ENCODE results near the gene HUNK. TPM values are rescaled to one million over a fixed set of nuclear protein-coding genes. Genes with fewer than 3 reads are reported as not detected.
A peak's percentile ranks its signal among the peaks of the same experiment; 100 is the strongest.

The HUNK gene
- total RNA-seq, 1 donor from 2014 or later, result 29.1 TPM

- Mint-ChIP-seq H3K27ac (ENCODE audit: unreplicated experiment) (no peak overlapping the region), H3K4me1 (peaks cover 58% of the 10 kb centered on the region), H3K27me3 (ENCODE audit: low read depth) (no peaks in the 10 kb centered on the region), H3K9me3 (peaks cover 4% of the 10 kb centered on the region), H3K4me3 (peak overlapping the region; percentile 69), H3K36me3 (ENCODE audit: low read depth) (peaks cover 4% of the 10 kb centered on the region)
- DNase-seq (ENCODE audit: low read depth, low spot score), result no peak
- TF ChIP-seq, protein P1, sequence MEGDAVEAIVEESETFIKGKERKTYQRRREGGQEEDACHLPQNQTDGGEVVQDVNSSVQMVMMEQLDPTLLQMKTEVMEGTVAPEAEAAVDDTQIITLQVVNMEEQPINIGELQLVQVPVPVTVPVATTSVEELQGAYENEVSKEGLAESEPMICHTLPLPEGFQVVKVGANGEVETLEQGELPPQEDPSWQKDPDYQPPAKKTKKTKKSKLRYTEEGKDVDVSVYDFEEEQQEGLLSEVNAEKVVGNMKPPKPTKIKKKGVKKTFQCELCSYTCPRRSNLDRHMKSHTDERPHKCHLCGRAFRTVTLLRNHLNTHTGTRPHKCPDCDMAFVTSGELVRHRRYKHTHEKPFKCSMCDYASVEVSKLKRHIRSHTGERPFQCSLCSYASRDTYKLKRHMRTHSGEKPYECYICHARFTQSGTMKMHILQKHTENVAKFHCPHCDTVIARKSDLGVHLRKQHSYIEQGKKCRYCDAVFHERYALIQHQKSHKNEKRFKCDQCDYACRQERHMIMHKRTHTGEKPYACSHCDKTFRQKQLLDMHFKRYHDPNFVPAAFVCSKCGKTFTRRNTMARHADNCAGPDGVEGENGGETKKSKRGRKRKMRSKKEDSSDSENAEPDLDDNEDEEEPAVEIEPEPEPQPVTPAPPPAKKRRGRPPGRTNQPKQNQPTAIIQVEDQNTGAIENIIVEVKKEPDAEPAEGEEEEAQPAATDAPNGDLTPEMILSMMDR (conservative IDR thresholded peaks at IDR 0.05), result no peak
Observed at GRCh38 chr21:31877463-31877957, 4.7 kb downstream of the HUNK start.

GRCh38 chr21:31878831-31879230 is 6.0 kb downstream of the HUNK start:
- no peak for DNase-seq (ENCODE audit: low read depth, low spot score)
- Mint-ChIP-seq H3K9me3 (peaks cover 6% of the 10 kb centered on the region), H3K4me3 (no peak overlapping the region), H3K27ac (ENCODE audit: unreplicated experiment) (no peak overlapping the region), H3K27me3 (ENCODE audit: low read depth) (no peaks in the 10 kb centered on the region), H3K4me1 (peaks cover 60% of the 10 kb centered on the region), H3K36me3 (ENCODE audit: low read depth) (peaks cover 12% of the 10 kb centered on the region)
- TF ChIP-seq, protein P1 (conservative IDR thresholded peaks at IDR 0.05), result no peak

DNA sequence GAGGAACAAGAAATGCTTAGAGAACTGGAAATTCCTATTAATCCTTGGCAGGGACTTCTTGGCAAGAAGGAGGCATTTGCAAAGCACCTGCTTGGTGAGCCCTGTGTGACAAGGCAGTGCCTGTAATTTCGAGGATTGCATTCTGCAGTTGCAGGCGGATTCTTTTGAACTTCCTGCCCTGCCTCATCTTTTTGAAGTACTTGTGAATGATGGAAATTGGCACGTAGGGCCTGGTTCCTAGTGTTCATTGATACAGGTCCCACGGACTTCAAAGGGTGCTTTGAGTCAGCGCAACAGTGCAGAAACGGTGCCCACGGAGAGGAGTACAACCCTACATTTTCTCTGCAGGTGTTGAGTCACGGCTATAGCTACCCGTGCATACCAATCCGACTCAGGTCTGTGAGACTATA is 6.4 kb downstream of the HUNK start:
- Mint-ChIP-seq H3K9me3 (peaks cover 6% of the 10 kb centered on the region), H3K27ac (ENCODE audit: unreplicated experiment) (no peak overlapping the region), H3K36me3 (ENCODE audit: low read depth) (peaks cover 12% of the 10 kb centered on the region), H3K4me3 (no peak overlapping the region), H3K4me1 (peaks cover 60% of the 10 kb centered on the region), H3K27me3 (ENCODE audit: low read depth) (no peaks in the 10 kb centered on the region)
- TF ChIP-seq, protein P1 (conservative IDR thresholded peaks at IDR 0.05), result no peak
- no peak for DNase-seq (ENCODE audit: low read depth, low spot score)

- Mint-ChIP-seq H3K9me3 (peaks cover 6% of the 10 kb centered on the region), H3K36me3 (ENCODE audit: low read depth) (peaks cover 12% of the 10 kb centered on the region), H3K4me1 (peaks cover 55% of the 10 kb centered on the region), H3K27me3 (ENCODE audit: low read depth) (no peaks in the 10 kb centered on the region), H3K27ac (ENCODE audit: unreplicated experiment) (no peak overlapping the region), H3K4me3 (peak overlapping the region; percentile 32)
- TF ChIP-seq, protein P1 (conservative IDR thresholded peaks at IDR 0.05), result no peak
- no peak for DNase-seq (ENCODE audit: low read depth, low spot score)
Observed at GRCh38 chr21:31879911-31880310, 7.1 kb downstream of the HUNK start.

DNA sequence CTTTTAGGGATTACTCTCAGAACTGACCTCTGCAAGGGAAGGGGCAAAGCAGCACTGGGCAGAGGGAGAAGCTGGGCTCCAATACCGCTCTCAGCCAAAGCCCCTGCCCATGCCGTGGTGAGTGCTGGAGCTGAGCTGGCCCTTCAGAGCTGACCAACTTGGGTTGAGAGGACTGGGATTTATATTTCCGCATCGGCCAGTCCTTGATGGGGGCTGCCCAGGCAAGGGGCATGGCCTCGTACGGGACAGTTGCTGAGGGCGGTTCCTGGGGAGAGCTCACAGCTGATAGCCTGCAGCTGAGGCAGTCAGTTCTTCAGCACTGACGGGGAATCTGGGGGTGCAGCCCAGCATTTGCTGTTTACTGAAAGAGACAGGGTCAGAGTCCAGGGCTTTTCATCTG is 8.0 kb downstream of the HUNK start:
- no peak for DNase-seq (ENCODE audit: low read depth, low spot score)
- H3K4me1 Mint-ChIP-seq, result peaks cover 46% of the 10 kb centered on the region
- H3K4me3 Mint-ChIP-seq, result no peak overlapping the region
- no peaks in the 10 kb centered on the region for H3K27me3 Mint-ChIP-seq (ENCODE audit: low read depth)
- no peak overlapping the region for H3K27ac Mint-ChIP-seq (ENCODE audit: unreplicated experiment)
- peaks cover 6% of the 10 kb centered on the region for H3K9me3 Mint-ChIP-seq
- peaks cover 12% of the 10 kb centered on the region for H3K36me3 Mint-ChIP-seq (ENCODE audit: low read depth)
- TF ChIP-seq, protein P1 (conservative IDR thresholded peaks at IDR 0.05), result no peak
